Stimulated activated naive CD4-positive, alpha-beta T cell (primary cell): ENCODE measurements around the gene EPHA2.
A peak's percentile ranks its signal among the peaks of the same experiment; 100 is the strongest.
"Not testable (repeated sequence)": the region's sequence is repeated elsewhere in the genome, so short reads cannot be mapped to it uniquely, and the experiment has no call there.

Experiments used
- DNase-seq, 6 experiments: peaks; one replicate each; lab custom pipeline; 2025; lab: John Stamatoyannopoulos, UW

Gene EPHA2

GRCh38 chr1:16155537-16156410 lies at the start of gene EPHA2:
Gene EPHA2, minus strand, starts transcription at chr1:16156069. Its CDS starts 137 bp downstream, at chr1:16155932.
- DNase-seq = peak in 3 of 6 experiments; percentile 23 to 43 (median 41)

GRCh38 chr1:16205334-16205671 lies 49.4 kb upstream of the EPHA2 start:
- DNase-seq = no peak

- peak in 3 of 6 experiments; percentile 10 to 20 (median 16) for DNase-seq
Measured at GRCh38 chr1:16204634-16205333, 48.9 kb upstream of the EPHA2 start.

- DNase-seq = no peak
Measured at GRCh38 chr1:16204216-16204615, 48.3 kb upstream of the EPHA2 start.

- no peak for DNase-seq
Measured at GRCh38 chr1:16203550-16203949, 47.7 kb upstream of the EPHA2 start.

- DNase-seq = no peak
Measured at GRCh38 chr1:16202281-16203210, 46.7 kb upstream of the EPHA2 start.

- DNase-seq = no peak
Measured at GRCh38 chr1:16199700-16200099, 43.8 kb upstream of the EPHA2 start.

GRCh38 chr1:16199157-16199501 lies 43.3 kb upstream of the EPHA2 start:
- DNase-seq = no peak

GRCh38 chr1:16198444-16199156 lies 42.7 kb upstream of the EPHA2 start:
- no peak for DNase-seq

- DNase-seq = no peak
Measured at GRCh38 chr1:16196874-16197273, 41.0 kb upstream of the EPHA2 start.

GRCh38 chr1:16196139-16196538 lies 40.3 kb upstream of the EPHA2 start:
- not testable (repeated sequence) for DNase-seq

- DNase-seq = no peak
Measured at GRCh38 chr1:16195518-16195905, 39.6 kb upstream of the EPHA2 start.

GRCh38 chr1:16191916-16192546 lies 36.2 kb upstream of the EPHA2 start:
- DNase-seq = no peak

- no peak for DNase-seq
Measured at GRCh38 chr1:16191309-16191708, 35.4 kb upstream of the EPHA2 start.

- no peak for DNase-seq
Measured at GRCh38 chr1:16189921-16190621, 34.2 kb upstream of the EPHA2 start.

GRCh38 chr1:16189003-16189402 lies 33.1 kb upstream of the EPHA2 start:
- DNase-seq = no peak

- peak; percentile 49 to 83 (median 68) for DNase-seq
Measured at GRCh38 chr1:16187748-16188401, 32.0 kb upstream of the EPHA2 start.

GRCh38 chr1:16186655-16187235 lies 30.9 kb upstream of the EPHA2 start:
- no peak for DNase-seq

- DNase-seq = no peak
Measured at GRCh38 chr1:16184557-16185303, 28.9 kb upstream of the EPHA2 start.
